ENCODE data around the gene TCOF1.

The TCOF1 gene

DNA sequence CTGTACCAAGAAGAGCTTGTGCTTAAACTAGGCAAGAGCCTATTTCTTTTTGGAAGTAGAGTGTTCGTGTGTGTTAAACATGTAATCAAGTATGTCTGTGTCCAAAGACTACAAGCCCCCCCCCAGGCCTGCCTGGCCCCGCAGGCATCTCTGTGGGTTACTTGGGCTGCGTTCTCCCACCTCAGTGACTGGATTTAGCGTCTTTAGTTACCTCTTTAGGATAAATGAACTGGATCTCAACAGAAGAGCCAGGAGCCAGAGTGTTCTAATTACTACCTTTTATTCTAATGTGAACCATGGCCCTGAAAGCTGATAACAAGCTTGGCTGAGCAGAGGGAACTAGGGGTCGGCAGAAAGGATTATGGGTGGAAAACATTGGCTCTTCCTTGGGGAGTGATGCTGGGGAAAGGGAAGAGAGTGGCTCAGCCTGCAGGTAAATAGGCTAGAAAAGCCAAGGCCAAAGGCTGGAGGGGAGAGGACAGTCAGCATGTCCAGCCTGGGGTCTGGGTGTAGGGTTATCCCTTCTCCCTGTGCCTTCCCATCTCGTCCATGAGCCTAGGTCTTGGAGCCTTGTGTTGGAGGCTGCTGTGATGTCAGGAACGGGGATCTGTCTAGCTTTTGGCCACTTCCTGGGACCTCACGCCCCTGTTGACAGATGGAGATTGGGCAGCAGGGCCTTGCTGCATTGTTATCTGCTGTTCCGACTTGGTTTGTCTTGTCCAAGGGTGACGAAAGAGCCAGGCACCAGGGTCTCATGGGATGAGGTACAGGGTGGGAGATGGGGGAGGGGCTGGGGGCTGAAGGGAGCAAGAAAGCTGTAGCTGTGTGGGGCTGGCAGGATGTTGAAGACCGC is 44.1 kb downstream of the TCOF1 start:
- TF ChIP-seq YY1 (IDR thresholded peaks at IDR 0.05; ENCODE audit: low read depth) (no peak), TAF1 (IDR thresholded peaks at IDR 0.05; ENCODE audit: low read depth) (no peak), EP300 (IDR thresholded peaks at IDR 0.05; ENCODE audit: borderline replicate concordance) (no peak), RAD21 (IDR thresholded peaks at IDR 0.05; ENCODE audit: low read depth) (no peak), FOXM1 (IDR thresholded peaks at IDR 0.05; ENCODE audit: borderline replicate concordance, low read depth) (no peak), TCF12 (IDR thresholded peaks at IDR 0.05; ENCODE audit: low read depth) (no peak), NFIC (IDR thresholded peaks at IDR 0.05) (no peak), TEAD4 (IDR thresholded peaks at IDR 0.05) (no peak), CEBPB (IDR thresholded peaks at IDR 0.05) (no peak), CREB1 (IDR thresholded peaks at IDR 0.05; ENCODE audit: low read depth) (no peak), EGR1 (IDR thresholded peaks at IDR 0.05) (no peak), ZBTB7A (IDR thresholded peaks at IDR 0.05; ENCODE audit: low read depth) (no peak)
- TF ChIP-seq, protein P1, sequence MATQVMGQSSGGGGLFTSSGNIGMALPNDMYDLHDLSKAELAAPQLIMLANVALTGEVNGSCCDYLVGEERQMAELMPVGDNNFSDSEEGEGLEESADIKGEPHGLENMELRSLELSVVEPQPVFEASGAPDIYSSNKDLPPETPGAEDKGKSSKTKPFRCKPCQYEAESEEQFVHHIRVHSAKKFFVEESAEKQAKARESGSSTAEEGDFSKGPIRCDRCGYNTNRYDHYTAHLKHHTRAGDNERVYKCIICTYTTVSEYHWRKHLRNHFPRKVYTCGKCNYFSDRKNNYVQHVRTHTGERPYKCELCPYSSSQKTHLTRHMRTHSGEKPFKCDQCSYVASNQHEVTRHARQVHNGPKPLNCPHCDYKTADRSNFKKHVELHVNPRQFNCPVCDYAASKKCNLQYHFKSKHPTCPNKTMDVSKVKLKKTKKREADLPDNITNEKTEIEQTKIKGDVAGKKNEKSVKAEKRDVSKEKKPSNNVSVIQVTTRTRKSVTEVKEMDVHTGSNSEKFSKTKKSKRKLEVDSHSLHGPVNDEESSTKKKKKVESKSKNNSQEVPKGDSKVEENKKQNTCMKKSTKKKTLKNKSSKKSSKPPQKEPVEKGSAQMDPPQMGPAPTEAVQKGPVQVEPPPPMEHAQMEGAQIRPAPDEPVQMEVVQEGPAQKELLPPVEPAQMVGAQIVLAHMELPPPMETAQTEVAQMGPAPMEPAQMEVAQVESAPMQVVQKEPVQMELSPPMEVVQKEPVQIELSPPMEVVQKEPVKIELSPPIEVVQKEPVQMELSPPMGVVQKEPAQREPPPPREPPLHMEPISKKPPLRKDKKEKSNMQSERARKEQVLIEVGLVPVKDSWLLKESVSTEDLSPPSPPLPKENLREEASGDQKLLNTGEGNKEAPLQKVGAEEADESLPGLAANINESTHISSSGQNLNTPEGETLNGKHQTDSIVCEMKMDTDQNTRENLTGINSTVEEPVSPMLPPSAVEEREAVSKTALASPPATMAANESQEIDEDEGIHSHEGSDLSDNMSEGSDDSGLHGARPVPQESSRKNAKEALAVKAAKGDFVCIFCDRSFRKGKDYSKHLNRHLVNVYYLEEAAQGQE (IDR thresholded peaks at IDR 0.05; ENCODE audit: low read depth) = no peak
- TF ChIP-seq, protein P2, sequence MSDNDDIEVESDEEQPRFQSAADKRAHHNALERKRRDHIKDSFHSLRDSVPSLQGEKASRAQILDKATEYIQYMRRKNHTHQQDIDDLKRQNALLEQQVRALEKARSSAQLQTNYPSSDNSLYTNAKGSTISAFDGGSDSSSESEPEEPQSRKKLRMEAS (IDR thresholded peaks at IDR 0.05) = no peak
- TF ChIP-seq, protein P3, sequence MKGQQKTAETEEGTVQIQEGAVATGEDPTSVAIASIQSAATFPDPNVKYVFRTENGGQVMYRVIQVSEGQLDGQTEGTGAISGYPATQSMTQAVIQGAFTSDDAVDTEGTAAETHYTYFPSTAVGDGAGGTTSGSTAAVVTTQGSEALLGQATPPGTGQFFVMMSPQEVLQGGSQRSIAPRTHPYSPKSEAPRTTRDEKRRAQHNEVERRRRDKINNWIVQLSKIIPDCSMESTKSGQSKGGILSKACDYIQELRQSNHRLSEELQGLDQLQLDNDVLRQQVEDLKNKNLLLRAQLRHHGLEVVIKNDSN (IDR thresholded peaks at IDR 0.05) = no peak

DNA sequence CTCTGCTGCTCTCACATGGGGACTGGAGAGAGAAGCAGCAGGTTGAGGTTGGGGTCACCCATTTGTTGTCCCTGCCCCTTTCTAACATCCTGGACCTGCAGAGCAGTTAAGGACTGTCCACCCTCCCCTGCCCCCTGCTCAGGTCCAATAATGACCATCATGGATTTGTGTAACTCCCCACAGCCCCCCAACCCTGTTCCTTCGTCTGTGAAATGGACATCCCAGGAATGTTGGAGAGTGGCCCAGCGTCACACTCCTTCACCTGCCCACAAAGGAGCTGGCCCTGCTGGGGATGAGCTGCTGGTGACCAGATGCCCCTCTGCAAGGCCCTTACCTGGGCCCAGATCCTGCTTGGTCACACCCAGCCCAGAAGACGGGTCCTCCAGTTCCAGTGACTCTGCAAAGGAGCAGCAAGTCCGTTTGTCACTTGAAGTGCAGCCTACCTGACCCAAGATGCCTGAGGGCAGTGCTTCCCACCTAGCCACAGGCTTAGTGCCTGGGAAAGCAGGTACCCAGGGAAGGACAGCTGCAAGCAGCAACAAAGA is 44.8 kb downstream of the TCOF1 start:
- TF ChIP-seq NFIC (IDR thresholded peaks at IDR 0.05) (no peak), CREB1 (IDR thresholded peaks at IDR 0.05; ENCODE audit: low read depth) (no peak), EGR1 (IDR thresholded peaks at IDR 0.05) (no peak), EP300 (IDR thresholded peaks at IDR 0.05; ENCODE audit: borderline replicate concordance) (no peak)

DNA sequence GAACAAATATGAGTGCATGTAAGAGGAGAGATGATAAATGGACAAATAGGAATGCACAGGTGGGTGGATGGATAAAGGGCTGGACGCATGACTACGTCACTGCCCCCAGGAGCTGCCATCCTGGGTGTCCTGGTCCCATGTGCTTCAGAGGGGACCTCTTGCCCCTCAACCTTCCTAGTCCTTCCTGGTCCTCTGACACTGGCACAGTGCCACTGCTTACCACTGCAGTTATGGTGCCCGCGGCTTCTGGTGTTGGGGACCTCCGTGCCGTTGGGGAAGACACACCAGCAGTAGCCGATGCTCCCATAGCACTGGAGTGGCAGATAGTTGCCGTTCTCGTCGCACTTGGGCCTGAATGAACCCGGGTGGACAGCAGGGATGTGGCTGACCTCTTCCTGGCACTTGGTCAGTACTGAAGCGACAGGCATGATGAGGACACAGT is 45.4 kb downstream of the TCOF1 start:
- no peak for TF ChIP-seq RAD21 (IDR thresholded peaks at IDR 0.05; ENCODE audit: low read depth)
- TF ChIP-seq CREB1 (IDR thresholded peaks at IDR 0.05; ENCODE audit: low read depth) = no peak
- no peak for TF ChIP-seq TAF1 (IDR thresholded peaks at IDR 0.05; ENCODE audit: low read depth)
- TF ChIP-seq ZBTB7A (IDR thresholded peaks at IDR 0.05; ENCODE audit: low read depth) = no peak
- TF ChIP-seq, protein P1 (IDR thresholded peaks at IDR 0.05; ENCODE audit: low read depth) = no peak
- TF ChIP-seq EGR1 (IDR thresholded peaks at IDR 0.05) = no peak
- no peak for TF ChIP-seq EP300 (IDR thresholded peaks at IDR 0.05; ENCODE audit: borderline replicate concordance)
- TF ChIP-seq, protein P3 (IDR thresholded peaks at IDR 0.05) = no peak
- TF ChIP-seq TCF12 (IDR thresholded peaks at IDR 0.05; ENCODE audit: low read depth) = no peak
- TF ChIP-seq NFIC (IDR thresholded peaks at IDR 0.05) = no peak
- TF ChIP-seq, protein P2 (IDR thresholded peaks at IDR 0.05) = no peak
- TF ChIP-seq YY1 (IDR thresholded peaks at IDR 0.05; ENCODE audit: low read depth) = no peak
- TF ChIP-seq FOXM1 (IDR thresholded peaks at IDR 0.05; ENCODE audit: borderline replicate concordance, low read depth) = no peak
- no peak for TF ChIP-seq CEBPB (IDR thresholded peaks at IDR 0.05)
- TF ChIP-seq TEAD4 (IDR thresholded peaks at IDR 0.05) = no peak

DNA sequence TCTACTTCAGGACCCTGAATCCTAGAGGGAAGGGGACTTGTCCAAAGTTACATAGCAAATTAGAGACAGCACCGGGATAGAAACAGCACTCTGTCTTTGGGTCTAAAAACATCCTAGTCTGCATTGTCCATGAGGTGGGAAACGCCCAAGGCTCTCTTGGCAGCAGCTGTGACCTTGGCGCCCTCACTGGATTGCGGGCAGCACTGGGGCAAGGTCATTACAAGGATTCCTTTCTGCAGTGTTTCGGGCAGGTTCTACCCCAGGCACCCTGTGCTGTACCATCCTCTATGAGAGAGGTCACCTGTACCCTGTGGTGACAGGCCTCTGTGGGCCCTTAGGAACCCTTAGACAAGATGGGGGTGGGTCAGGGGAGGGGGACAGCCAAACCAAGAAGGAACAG is 46.6 kb downstream of the TCOF1 start:
- no peak for TF ChIP-seq NFIC (IDR thresholded peaks at IDR 0.05)
- no peak for TF ChIP-seq YY1 (IDR thresholded peaks at IDR 0.05; ENCODE audit: low read depth)
- TF ChIP-seq TAF1 (IDR thresholded peaks at IDR 0.05; ENCODE audit: low read depth) = no peak
- TF ChIP-seq, protein P3 (IDR thresholded peaks at IDR 0.05) = no peak
- no peak for TF ChIP-seq EP300 (IDR thresholded peaks at IDR 0.05; ENCODE audit: borderline replicate concordance)
- TF ChIP-seq, protein P1 (IDR thresholded peaks at IDR 0.05; ENCODE audit: low read depth) = no peak
- TF ChIP-seq CREB1 (IDR thresholded peaks at IDR 0.05; ENCODE audit: low read depth) = no peak
- TF ChIP-seq, protein P2 (IDR thresholded peaks at IDR 0.05) = no peak
